AG10803 (cell line): ENCODE data around the gene C14orf119.

Experiments used
- DNase-seq: peaks from one replicate; pipeline ENCODE4 v3.0.0; 2010; ENCODE audit warnings: low read depth
- H3K4me3 ChIP-seq: 2 replicates; pipeline ENCODE4 v1.5.1; 2011; ENCODE audit warnings: mild to moderate bottlenecking, low read length, control low read depth
- CTCF ChIP-seq: conservative IDR thresholded peaks from 2 replicates; pipeline ENCODE4 v1.5.1; 2011; ENCODE audit warnings: mild to moderate bottlenecking, low read length, control low read depth, inconsistent platforms

Gene C14orf119

GRCh38 chr14:23128969-23129758, 33.9 kb downstream of the C14orf119 start:
- TF ChIP-seq CTCF, result no peak
- no peak overlapping the region for H3K4me3 ChIP-seq
- DNase-seq, result no peak

GRCh38 chr14:23129759-23130316, 34.5 kb downstream of the C14orf119 start:
- DNase-seq, result no peak
- no peak for TF ChIP-seq CTCF
- no peak overlapping the region for H3K4me3 ChIP-seq

- TF ChIP-seq CTCF, result no peak
- no peak for DNase-seq
- H3K4me3 ChIP-seq, result no peak overlapping the region
These were observed 35.6 kb downstream of the C14orf119 start for GRCh38 chr14:23130871-23131270.

GRCh38 chr14:23131482-23131881, 36.2 kb downstream of the C14orf119 start:
- TF ChIP-seq CTCF, result no peak

GRCh38 chr14:23132970-23133369, 37.7 kb downstream of the C14orf119 start:
- no peak for TF ChIP-seq CTCF
- no peak for DNase-seq

More at GRCh38 chr14:23131482-23131881, 36.2 kb downstream of the C14orf119 start:
- no peak for DNase-seq
- H3K4me3 ChIP-seq, result no peak overlapping the region

GRCh38 chr14:23136566-23137133, 41.3 kb downstream of the C14orf119 start:
- DNase-seq, result no peak
- no peak for TF ChIP-seq CTCF
- no peak overlapping the region for H3K4me3 ChIP-seq

More at GRCh38 chr14:23132970-23133369, 37.7 kb downstream of the C14orf119 start:
- no peak overlapping the region for H3K4me3 ChIP-seq
